ENCODE data around the gene SLC9A1.

SLC9A1 gene

GRCh38 chr1:27070390-27071048 is 84.4 kb downstream of the SLC9A1 start:
- no peak for DNase-seq (ENCODE audit: low read depth)

DNA sequence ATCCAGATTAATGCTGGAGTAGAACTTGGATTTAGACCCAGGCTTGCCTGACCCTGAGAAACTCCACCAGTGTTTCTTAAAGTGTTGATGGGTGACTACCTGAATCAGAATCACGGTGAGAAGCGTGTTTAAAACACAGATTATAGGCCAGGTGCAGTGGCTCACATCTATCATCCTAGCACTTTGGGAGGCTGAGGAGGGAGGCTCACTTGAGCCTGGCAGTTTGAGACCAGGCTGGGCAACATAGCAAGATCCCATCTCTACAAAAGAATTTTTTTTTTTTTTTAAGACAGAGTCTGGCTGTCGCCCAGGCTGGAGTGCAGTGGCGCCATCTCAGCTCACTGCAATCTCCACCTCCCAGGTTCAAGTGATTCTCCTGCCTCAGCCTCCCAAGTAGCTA is 86.0 kb downstream of the SLC9A1 start:
- DNase-seq (ENCODE audit: low read depth), result no peak

- no peak for DNase-seq (ENCODE audit: low read depth)
Observed at GRCh38 chr1:27065999-27066630, 88.8 kb downstream of the SLC9A1 start.

- no peak for DNase-seq (ENCODE audit: low read depth)
Observed at GRCh38 chr1:27060891-27061290, 94.0 kb downstream of the SLC9A1 start.

DNA sequence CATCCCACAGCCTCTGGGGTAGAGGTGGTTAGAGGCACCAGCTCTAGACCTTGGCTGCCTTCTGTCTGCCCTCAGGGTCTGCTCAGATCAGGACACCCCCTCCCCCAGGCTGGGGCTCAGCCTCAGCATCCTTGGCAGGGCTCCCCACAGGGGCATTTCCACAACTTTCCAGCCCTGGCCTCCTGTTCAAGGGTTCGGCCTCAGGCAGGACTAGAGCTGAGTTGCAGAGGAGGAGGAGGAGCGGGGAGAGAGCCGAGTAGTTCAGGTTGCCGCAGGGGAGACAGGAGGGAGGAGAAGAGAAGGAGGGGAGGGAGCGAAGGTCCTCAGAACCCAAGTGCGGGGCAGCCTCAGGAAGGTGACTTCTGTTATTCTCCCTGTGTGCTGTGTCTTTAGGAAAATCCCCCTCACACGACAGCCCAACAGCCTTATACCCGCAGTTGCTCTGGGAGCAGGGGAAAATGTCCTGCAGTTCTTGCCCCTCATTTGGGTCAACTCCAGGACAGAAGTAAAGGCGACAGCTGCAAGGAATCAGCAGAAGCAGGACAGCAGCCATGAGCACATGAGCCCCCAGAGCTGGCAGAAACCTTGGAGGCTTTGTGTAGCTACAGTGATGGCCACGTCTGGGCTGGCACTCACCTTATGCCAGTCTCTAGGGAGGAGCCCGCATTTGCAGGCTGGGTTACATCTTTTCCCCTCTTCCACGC is 95.8 kb downstream of the SLC9A1 start:
- no peak for DNase-seq (ENCODE audit: low read depth)

GRCh38 chr1:27057801-27058625 is 96.9 kb downstream of the SLC9A1 start:
- no peak for DNase-seq (ENCODE audit: low read depth)

DNA sequence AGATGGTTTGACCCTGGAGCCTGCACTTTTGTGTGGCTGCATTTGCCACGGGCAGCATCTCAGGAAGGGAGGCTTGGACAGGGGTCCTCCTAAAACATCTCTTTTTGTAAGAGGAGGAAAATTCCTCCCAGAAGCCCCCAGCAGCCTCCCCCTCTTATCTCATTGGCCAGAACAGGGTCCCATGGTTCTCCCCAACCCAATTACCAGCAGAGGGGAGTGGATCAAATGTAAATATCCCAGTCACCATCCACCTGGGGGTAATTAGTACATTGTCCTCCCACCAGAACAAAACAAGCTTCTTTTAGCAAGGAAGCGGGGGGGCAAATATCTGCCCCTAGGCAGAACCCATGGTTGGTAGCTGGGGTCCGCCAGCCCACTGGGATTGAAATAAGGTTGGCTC is 97.5 kb downstream of the SLC9A1 start:
- DNase-seq (ENCODE audit: low read depth), result no peak

DNA sequence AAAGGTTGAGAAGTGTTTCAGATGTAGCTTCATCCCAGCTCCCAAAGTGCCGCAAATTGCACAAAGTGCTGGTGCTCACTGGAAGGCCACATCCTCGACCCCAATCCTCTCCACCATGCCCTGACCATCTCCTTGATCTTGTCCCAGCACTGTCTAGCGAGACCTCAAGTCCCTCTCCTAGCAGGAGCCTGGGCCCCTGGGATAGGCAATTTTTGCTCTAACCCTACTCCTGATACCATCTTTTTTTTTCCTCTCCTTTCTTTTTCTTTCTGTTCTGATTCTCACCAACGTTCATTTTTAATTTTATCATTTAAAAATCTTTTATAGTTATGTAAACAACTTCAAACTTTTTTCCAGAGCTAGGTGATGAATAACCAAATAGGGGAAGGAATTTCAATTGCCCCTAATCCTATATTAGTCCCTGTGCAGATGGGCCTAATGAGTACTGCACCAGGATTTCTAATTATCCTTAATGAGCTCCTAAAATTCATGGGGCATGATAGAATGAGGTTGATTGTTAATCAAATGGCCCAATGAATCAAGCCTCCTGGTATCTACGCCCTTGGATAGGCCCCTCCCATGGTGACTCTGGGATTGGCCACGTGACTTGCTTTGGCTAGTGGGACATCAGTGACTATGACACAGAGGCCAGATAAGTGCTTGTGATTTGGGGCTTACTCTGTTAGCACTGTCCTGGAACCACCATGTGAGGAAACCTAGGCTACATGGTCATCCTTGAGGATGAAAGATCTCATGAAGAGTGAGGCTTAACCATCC is 100.8 kb downstream of the SLC9A1 start:
- DNase-seq (ENCODE audit: low read depth), result no peak

DNA sequence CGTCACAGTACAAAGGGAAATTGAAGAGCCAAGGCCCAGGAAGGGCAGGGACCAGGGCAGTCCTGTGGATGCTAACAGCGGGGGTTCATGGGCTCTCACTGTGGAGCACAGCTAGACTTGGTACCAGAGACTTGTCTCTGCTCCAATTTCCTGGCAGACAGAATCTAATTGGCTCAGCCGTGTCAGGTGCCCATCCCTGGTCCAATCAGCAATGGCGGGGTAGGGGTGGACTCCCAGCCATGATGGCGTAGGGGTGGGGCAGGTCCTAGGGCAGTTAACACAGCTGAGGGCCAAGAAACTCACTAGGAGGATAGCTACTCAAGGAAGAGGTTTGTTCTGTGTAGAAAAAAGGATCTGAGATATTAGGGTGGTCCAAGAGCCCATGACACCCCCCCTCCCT is 102.4 kb downstream of the SLC9A1 start:
- no peak for DNase-seq (ENCODE audit: low read depth)

DNA sequence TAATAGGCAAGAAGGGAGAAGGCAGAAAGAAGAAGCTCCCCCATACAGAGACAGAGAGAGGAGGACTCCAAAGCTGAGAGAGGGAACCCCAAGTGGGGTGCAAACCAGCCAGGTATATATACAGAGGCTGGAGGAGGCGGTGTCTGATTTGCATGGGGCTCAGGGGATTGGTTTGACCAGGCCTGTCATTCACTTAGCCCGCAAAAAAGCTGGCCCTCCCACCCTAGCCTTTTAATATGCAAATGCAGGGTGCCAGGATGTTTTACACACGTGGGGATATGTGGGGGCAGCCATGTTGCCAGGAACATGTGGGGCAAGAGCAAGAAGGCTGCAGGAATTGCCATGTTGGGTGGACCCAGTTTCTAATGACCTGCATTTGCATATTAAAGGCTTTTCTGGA is 105.3 kb downstream of the SLC9A1 start:
- no peak for DNase-seq (ENCODE audit: low read depth)

GRCh38 chr1:27049100-27049499 is 105.8 kb downstream of the SLC9A1 start:
- no peak for DNase-seq (ENCODE audit: low read depth)

All from HS-5 (cell line).